Trophoblast cell (in vitro differentiated cells and primary cell): ENCODE results near the gene DLGAP1.

ENCODE experiments used
- DNase-seq, 2 donors: peaks; one replicate each; pipeline ENCODE4 v3.0.0-alpha.2; 2016
- H2AFZ ChIP-seq: 2 replicates; pipeline ENCODE4 v1.6.1; 2013; ENCODE audit warnings: low read length, moderate library complexity, mild to moderate bottlenecking; ENCODE audit not compliant: insufficient read depth, poor library complexity
- H2AK5ac ChIP-seq: 2 replicates; pipeline ENCODE4 v1.6.1; 2013; ENCODE audit warnings: mild to moderate bottlenecking, low read length
- H2BK120ac ChIP-seq: 2 replicates; pipeline ENCODE4 v1.6.1; 2013; ENCODE audit warnings: low read length, mild to moderate bottlenecking, moderate library complexity; ENCODE audit not compliant: insufficient read depth, poor library complexity
- H2BK12ac ChIP-seq: 2 replicates; pipeline ENCODE4 v1.6.1; 2013; ENCODE audit warnings: mild to moderate bottlenecking, low read length, moderate library complexity
- H2BK5ac ChIP-seq: 2 replicates; pipeline ENCODE4 v1.6.1; 2013; ENCODE audit warnings: low read length, low read depth, moderate library complexity, mild to moderate bottlenecking; ENCODE audit not compliant: poor library complexity
- H3K14ac ChIP-seq: 2 replicates; pipeline ENCODE4 v1.6.1; 2013; ENCODE audit warnings: mild to moderate bottlenecking, low read length
- H3K18ac ChIP-seq: 2 replicates; pipeline ENCODE4 v1.6.1; 2013; ENCODE audit warnings: mild to moderate bottlenecking, low read length
- H3K23ac ChIP-seq: 2 replicates; pipeline ENCODE4 v1.6.1; 2013; ENCODE audit warnings: low read length
- H3K27ac ChIP-seq: 2 replicates; pipeline ENCODE4 v1.5.1; 2013; ENCODE audit warnings: low read depth, mild to moderate bottlenecking, inconsistent platforms, low read length, moderate library complexity
- H3K27me3 ChIP-seq: 2 replicates; pipeline ENCODE4 v1.6.1; 2013; ENCODE audit warnings: inconsistent platforms, mild to moderate bottlenecking, low read length, moderate library complexity; ENCODE audit not compliant: insufficient read depth
- H3K36me3 ChIP-seq, 2 experiments: 1 replicate in 1 of 2; 2 replicates in 1 of 2; pipeline ENCODE4 v1.6.1; 2013; ENCODE audit warnings: low read length in 2 of 2, mild to moderate bottlenecking in 2 of 2, moderate library complexity in 1 of 2; ENCODE audit not compliant: insufficient read depth in 2 of 2, control insufficient read depth in 1 of 2
- H3K4ac ChIP-seq: 2 replicates; pipeline ENCODE4 v1.6.1; 2013; ENCODE audit warnings: low read depth, mild to moderate bottlenecking, low read length, moderate library complexity
- H3K4me1 ChIP-seq, 2 experiments: 1 replicate in 1 of 2; 2 replicates in 1 of 2; pipeline ENCODE4 v1.6.1; 2013; ENCODE audit warnings: low read length in 2 of 2, mild to moderate bottlenecking in 2 of 2, moderate library complexity in 1 of 2; ENCODE audit not compliant: insufficient read depth in 2 of 2, control insufficient read depth in 1 of 2
- H3K4me2 ChIP-seq: 2 replicates; pipeline ENCODE4 v1.6.1; 2013; ENCODE audit warnings: inconsistent platforms, mild to moderate bottlenecking, low read length, moderate library complexity
- H3K4me3 ChIP-seq: 2 replicates; pipeline ENCODE4 v1.5.1; 2013; ENCODE audit warnings: mild to moderate bottlenecking, low read depth, low read length, inconsistent platforms
- H3K79me1 ChIP-seq: one replicate; pipeline ENCODE4 v1.6.1; 2013; ENCODE audit warnings: low read length
- H3K79me2 ChIP-seq: 2 replicates; pipeline ENCODE4 v1.6.1; 2013; ENCODE audit warnings: low read length, mild to moderate bottlenecking; ENCODE audit not compliant: control insufficient read depth, insufficient read depth, poor library complexity
- H3K9ac ChIP-seq: 2 replicates; pipeline ENCODE4 v1.6.1; 2013; ENCODE audit warnings: mild to moderate bottlenecking, low read length
- H3K9me3 ChIP-seq: 2 replicates; pipeline ENCODE4 v1.6.1; 2013; ENCODE audit warnings: low read depth, mild to moderate bottlenecking, control low read depth, inconsistent platforms, low read length; ENCODE audit not compliant: insufficient read depth
- H4K12ac ChIP-seq: 2 replicates; pipeline ENCODE4 v1.6.1; 2013; ENCODE audit warnings: low read depth, mild to moderate bottlenecking, low read length, moderate library complexity
- H4K8ac ChIP-seq: 2 replicates; pipeline ENCODE4 v1.6.1; 2013; ENCODE audit warnings: low read depth, mild to moderate bottlenecking, low read length, moderate library complexity
- H4K91ac ChIP-seq: one replicate; pipeline ENCODE4 v1.6.1; 2013; ENCODE audit warnings: low read depth, mild to moderate bottlenecking, low read length, moderate library complexity
- WGBS: extraction: QIAGEN DNeasy Blood & Tissue Kit; methylation state at CpG from one replicate; pipeline ENCODE4 v1.1.7; 2013; ENCODE audit warnings: missing lambda C conversion rate; ENCODE audit not compliant: insufficient read length, insufficient coverage; ENCODE audit errors: extremely low coverage; 5-methylcytosine and 5-hydroxymethylcytosine counted together

The DLGAP1 gene

DNA sequence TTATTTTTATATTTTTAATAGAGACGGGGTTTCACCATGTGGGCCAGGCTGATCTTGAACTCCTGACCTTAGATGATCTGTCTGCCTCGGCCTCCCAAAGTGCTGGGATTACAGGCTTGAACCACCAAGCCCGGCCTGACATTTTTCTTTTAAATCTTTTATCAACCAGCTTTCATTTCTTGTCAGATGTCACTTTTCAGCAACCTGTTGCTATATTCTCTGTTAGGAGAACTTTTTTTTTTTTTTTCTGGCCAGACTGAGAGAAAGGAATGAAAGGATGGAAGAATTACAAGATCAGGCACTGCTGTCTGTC lies 858.8 kb downstream of the DLGAP1 start:
- Histone ChIP-seq H2AFZ (no peak overlapping the region), H3K9me3 (no peaks in the 10 kb centered on the region), H2BK12ac (peak overlapping the region; percentile 96), H3K18ac (no peak overlapping the region), H2AK5ac (peak overlapping the region; percentile 86), H3K9ac (no peak overlapping the region), H3K4me1 (peaks cover 34 to 40% of the 10 kb centered on the region in 2 experiments), H2BK120ac (peak overlapping the region; percentile 79), H3K4me2 (peak overlapping the region; percentile 11), H3K23ac (peak overlapping the region; percentile 69), H2BK5ac (peak overlapping the region; percentile 98), H3K79me1 (peaks cover 49% of the 10 kb centered on the region), H3K27ac (peak overlapping the region; percentile 100), H3K36me3 (peaks cover 0 to 3% of the 10 kb centered on the region in 2 experiments), H4K91ac (peak overlapping the region; percentile 62), H3K14ac (peak overlapping the region; percentile 71), H4K12ac (no peak overlapping the region), H3K27me3 (no peaks in the 10 kb centered on the region), H3K4me3 (no peak overlapping the region), H3K79me2 (peaks cover 18% of the 10 kb centered on the region), H4K8ac (peak overlapping the region; percentile 55), H3K4ac (no peak overlapping the region)
- no CpG with 5 or more reads among the region's 3 CpGs for WGBS
- DNase-seq, result no peak

DNA sequence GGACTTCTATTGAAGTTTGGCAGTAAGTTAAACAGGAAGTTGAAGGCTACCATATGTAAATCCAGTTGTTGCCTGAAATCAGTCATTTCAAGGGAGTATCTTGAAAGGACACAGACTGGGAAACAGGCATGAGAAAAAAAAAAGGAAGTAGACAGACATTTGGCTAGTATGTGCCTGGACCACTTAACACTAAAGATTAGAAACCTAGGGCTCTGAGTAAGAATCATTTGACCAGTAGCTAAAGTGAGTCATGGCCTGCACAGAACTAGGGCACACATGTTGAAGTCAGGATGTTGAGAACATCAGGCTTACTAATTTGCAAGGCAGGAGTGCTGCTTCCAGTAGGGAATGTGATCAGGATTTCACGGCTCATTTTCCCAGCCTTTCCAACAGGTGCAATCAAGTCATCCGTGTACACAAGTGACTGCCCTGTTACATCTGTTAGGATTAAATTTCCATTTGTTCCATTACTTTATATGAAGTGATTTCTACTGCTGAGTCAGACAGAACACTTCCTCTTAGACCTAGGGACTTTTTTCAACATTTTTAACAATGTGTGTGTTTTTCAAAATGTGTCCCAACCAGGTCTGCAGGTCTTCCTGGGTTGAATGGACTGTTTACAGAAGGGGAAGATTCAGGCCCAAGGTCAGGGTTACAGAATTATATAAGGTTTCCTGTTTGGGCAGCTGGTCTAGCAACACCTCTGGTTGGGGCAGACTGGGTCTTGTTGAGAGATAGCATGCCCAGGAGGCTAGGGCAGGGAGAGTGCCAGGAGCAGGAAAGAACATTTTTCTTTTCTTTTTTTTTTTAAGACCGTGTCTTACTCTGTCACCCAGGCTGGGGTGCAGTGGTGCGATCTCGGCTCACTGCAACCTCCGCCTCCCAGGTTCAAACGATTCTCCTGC lies 859.5 kb downstream of the DLGAP1 start:
- H3K4ac ChIP-seq, result peak overlapping the region; percentile 47
- H3K27me3 ChIP-seq, result no peaks in the 10 kb centered on the region
- DNase-seq, result peak; percentile 78 to 90
- H2AK5ac ChIP-seq, result no peak overlapping the region
- no peak overlapping the region for H3K23ac ChIP-seq
- peak overlapping the region; percentile 81 for H4K8ac ChIP-seq
- H3K14ac ChIP-seq, result peak overlapping the region; percentile 90
- peaks cover 0 to 3% of the 10 kb centered on the region in 2 experiments for H3K36me3 ChIP-seq
- peaks cover 50% of the 10 kb centered on the region for H3K79me1 ChIP-seq
- peak overlapping the region; percentile 77 for H2BK12ac ChIP-seq
- H3K18ac ChIP-seq, result peak overlapping the region; percentile 18
- peaks cover 34 to 40% of the 10 kb centered on the region in 2 experiments for H3K4me1 ChIP-seq
- no peak overlapping the region for H3K9ac ChIP-seq
- peak overlapping the region; percentile 99 for H2BK120ac ChIP-seq
- H3K4me3 ChIP-seq, result no peak overlapping the region
- H3K4me2 ChIP-seq, result peak overlapping the region; percentile 55
- peak overlapping the region; percentile 100 for H3K27ac ChIP-seq
- H4K91ac ChIP-seq, result peak overlapping the region; percentile 45
- no peak overlapping the region for H2AFZ ChIP-seq
- H3K9me3 ChIP-seq, result no peaks in the 10 kb centered on the region
- H2BK5ac ChIP-seq, result peak overlapping the region; percentile 98
- no CpG with 5 or more reads among the region's 7 CpGs for WGBS
- no peak overlapping the region for H4K12ac ChIP-seq
- peaks cover 18% of the 10 kb centered on the region for H3K79me2 ChIP-seq

DNA sequence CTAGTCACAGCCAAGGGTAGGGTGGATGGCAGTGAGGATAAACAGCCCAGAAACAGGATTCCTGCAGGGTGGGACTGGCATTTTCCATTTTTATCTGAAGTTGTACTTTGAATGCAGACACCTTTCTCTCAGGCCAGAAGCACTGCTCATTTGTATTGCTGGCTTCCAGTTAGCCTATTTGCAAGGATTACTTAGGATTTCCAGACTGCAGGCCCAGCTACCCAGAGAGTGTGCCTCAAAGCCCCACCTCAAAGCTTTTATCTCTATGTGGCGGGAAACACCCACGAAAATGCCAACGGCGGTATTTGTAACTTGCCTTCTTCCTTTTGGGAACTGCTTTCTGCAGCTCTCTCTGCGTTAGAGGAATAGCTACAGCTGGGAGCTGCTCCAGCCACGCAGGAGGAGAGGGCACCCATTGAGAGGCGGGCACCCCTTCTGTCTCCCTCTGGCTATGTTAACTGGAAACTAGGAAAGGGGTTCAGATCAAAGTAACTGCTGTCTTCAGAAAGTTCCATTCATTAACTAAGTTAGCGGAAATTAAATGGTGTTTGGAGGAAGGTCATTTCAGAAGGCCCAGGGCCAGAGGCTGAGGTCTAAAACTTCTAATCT lies 860.2 kb downstream of the DLGAP1 start:
- H3K27ac ChIP-seq, result peak overlapping the region; percentile 100
- peak overlapping the region; percentile 89 for H3K4ac ChIP-seq
- H2AK5ac ChIP-seq, result peak overlapping the region; percentile 67
- peak overlapping the region; percentile 99 for H2BK120ac ChIP-seq
- peak overlapping the region; percentile 90 for H3K14ac ChIP-seq
- H3K23ac ChIP-seq, result no peak overlapping the region
- no CpG with 5 or more reads among the region's 8 CpGs for WGBS
- H4K8ac ChIP-seq, result peak overlapping the region; percentile 81
- peaks cover 18% of the 10 kb centered on the region for H3K79me2 ChIP-seq
- H4K91ac ChIP-seq, result peak overlapping the region; percentile 97
- peak overlapping the region; percentile 77 for H3K18ac ChIP-seq
- peak; percentile 69 to 76 for DNase-seq
- peaks cover 0 to 3% of the 10 kb centered on the region in 2 experiments for H3K36me3 ChIP-seq
- peaks cover 50% of the 10 kb centered on the region for H3K79me1 ChIP-seq
- peaks cover 34 to 43% of the 10 kb centered on the region in 2 experiments for H3K4me1 ChIP-seq
- no peaks in the 10 kb centered on the region for H3K9me3 ChIP-seq
- H2BK5ac ChIP-seq, result peak overlapping the region; percentile 98
- no peaks in the 10 kb centered on the region for H3K27me3 ChIP-seq
- peak overlapping the region; percentile 94 for H2BK12ac ChIP-seq
- peak overlapping the region; percentile 48 for H3K9ac ChIP-seq
- H3K4me3 ChIP-seq, result peak overlapping the region; percentile 2
- peak overlapping the region; percentile 56 for H2AFZ ChIP-seq
- H4K12ac ChIP-seq, result peak overlapping the region; percentile 83
- peak overlapping the region; percentile 55 for H3K4me2 ChIP-seq

DNA sequence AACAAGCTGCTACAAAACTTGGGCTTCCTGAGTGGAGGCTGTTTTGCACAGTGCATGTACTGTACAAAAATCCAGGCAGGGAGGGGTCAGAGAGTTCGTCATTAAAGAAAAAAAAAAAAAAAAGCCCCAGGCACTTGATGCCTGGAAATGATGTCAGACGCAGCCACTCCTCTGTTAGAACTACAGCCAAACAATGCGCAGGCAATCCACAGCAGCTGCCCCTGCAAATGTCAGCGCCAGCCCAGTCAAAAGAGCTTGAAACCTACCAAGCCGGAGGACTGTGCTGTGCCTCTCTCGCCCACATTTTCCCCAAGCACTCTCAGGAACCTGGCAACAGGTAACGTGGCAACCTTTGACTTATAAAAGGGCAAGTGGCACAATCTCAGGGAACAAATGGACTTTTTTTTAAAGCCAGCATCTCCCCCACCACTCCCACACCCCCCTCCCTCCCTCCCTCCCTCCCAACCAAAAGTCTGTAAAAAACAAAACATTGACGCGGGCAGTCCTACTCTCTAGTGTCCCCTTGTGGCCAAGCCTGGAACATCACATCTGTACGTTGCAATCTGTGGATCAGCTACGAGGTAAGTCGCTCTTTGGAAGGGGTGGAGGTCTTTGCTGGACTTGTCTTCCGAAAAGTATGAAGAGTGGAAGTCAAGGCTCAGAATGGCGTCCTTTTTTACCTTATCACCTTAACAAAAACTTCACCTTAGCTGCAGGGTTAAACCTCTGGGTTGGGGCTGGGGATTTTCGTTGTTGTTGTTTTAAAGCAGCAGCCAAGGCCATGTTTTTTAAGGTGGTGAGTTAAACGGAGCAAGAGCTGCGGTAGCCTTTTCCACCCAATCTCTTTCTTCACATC lies 861.0 kb downstream of the DLGAP1 start:
- Histone ChIP-seq H3K23ac (no peak overlapping the region), H3K18ac (peak overlapping the region; percentile 95), H2BK120ac (peak overlapping the region; percentile 99), H2AFZ (peak overlapping the region; percentile 56), H4K8ac (peak overlapping the region; percentile 91), H4K91ac (peak overlapping the region; percentile 98), H2BK12ac (peak overlapping the region; percentile 94), H3K4me3 (peak overlapping the region; percentile 2), H3K27ac (peak overlapping the region; percentile 100), H3K4ac (peak overlapping the region; percentile 89), H3K9ac (peak overlapping the region; percentile 65), H3K27me3 (no peaks in the 10 kb centered on the region), H3K9me3 (no peaks in the 10 kb centered on the region), H3K14ac (peak overlapping the region; percentile 93), H2AK5ac (peak overlapping the region; percentile 67), H3K36me3 (peaks cover 0 to 3% of the 10 kb centered on the region in 2 experiments), H4K12ac (peak overlapping the region; percentile 85), H2BK5ac (peak overlapping the region; percentile 100), H3K79me2 (peaks cover 18% of the 10 kb centered on the region), H3K4me2 (peak overlapping the region; percentile 62), H3K4me1 (peaks cover 34 to 47% of the 10 kb centered on the region in 2 experiments), H3K79me1 (peaks cover 52% of the 10 kb centered on the region)
- DNase-seq, result peak; percentile 94 to 98
- no CpG with 5 or more reads among the region's 17 CpGs for WGBS
